A549 treated with AZD9567 at 1 μM for 4 hours (cell line): ENCODE measurements around the gene DMKN. TPM values are rescaled to one million over a fixed set of nuclear protein-coding genes. Genes with fewer than 3 reads are reported as not detected.

Source experiments
- total RNA-seq: library from RNA; stranded (reverse); fragments of 200-300 nt; extraction: Qiagen RNA extraction; gene quantifications from 5 replicates; pipeline ENCODE4 v1.2.3, GENCODE V29; 2022; ENCODE audit not compliant: insufficient read depth

The DMKN gene, protein sequence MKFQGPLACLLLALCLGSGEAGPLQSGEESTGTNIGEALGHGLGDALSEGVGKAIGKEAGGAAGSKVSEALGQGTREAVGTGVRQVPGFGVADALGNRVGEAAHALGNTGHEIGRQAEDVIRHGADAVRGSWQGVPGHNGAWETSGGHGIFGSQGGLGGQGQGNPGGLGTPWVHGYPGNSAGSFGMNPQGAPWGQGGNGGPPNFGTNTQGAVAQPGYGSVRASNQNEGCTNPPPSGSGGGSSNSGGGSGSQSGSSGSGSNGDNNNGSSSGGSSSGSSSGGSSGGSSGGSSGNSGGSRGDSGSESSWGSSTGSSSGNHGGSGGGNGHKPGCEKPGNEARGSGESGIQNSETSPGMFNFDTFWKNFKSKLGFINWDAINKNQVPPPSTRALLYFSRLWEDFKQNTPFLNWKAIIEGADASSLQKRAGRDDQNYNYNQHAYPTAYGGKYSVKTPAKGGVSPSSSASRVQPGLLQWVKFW
- 32.2 to 38.6 TPM (median 34.4 TPM) in 5 replicates for total RNA-seq

DNA sequence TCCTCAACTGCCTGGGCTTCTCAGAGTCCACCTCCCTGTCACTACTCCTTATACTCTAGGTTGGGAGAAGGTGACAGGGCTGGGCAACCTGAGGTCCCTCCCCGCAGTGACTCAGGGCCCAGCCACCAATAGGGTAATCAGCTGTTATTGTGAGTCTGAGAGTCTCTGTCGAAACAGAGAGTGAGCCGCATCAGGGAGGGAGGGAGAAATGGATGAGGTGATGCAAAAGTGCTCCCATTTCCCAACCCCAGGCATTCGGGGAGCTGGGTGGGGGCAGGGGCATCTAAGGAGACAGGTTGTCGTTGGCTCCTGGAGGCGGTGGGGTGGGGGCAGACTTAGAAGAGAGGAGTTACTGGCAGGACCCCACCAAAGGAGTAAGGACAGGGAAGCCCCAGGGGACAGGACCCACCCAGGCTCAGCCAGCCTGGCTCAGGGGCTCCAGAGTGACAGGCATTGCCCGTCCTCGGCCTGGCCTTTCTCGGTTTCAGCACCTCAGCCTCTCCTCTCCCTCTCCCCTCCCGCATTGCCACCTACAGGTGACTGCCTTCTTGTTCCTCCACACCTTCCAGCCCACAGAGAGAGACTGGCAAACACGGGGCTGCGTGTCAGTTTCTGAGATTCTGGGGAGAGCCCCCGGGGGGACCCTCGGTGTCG, at the start of gene DMKN:
DMKN (minus strand) TSS at position 22 of the 654 bp plus-strand sequence. CDS start 174 bp downstream, outside the sequence.

DNA sequence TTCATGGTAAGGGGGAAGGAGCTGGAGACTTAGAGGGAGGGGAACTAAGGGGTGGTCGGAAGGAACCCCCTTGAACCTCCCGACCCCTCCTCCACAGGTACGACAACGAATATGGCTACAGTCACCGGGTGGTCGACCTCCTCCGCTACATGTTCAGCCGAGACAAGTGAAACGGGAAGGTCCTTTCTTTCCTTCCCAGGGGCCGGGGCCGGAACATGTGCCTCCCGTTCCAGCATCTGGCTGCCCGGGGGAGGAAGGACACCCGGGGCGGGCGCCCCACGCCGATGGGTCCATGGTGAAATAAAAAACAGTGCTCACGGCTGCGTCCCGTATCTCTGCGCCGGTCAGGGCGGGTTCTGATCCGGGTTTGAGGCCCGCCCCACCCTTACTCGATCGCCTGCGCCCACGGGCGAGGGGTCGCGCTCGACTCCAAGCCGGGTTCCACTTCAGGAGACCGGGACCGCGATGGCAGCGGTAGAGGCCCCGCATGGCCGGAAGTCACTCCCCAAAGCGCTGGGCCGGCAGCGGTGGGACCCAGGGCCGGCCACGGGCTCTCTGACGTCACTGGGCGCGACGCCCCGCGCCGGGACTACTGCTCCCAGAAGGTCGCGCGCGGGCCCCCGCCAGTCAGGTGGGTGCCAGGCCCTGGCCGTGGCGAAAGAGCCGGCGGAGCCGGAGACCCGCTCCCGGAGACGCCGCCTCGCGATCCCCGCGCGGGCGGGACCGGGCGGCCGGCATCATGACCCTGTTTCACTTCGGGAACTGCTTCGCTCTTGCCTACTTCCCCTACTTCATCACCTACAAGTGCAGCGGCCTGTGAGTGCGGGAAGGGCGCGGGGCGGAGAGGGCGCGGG, 31.8 kb upstream of the DMKN start, which contains the start of gene TMEM147:
TMEM147 (plus strand) TSS at position 626 of the 854 bp plus-strand sequence; CDS start at position 740, 114 bp downstream.

DNA sequence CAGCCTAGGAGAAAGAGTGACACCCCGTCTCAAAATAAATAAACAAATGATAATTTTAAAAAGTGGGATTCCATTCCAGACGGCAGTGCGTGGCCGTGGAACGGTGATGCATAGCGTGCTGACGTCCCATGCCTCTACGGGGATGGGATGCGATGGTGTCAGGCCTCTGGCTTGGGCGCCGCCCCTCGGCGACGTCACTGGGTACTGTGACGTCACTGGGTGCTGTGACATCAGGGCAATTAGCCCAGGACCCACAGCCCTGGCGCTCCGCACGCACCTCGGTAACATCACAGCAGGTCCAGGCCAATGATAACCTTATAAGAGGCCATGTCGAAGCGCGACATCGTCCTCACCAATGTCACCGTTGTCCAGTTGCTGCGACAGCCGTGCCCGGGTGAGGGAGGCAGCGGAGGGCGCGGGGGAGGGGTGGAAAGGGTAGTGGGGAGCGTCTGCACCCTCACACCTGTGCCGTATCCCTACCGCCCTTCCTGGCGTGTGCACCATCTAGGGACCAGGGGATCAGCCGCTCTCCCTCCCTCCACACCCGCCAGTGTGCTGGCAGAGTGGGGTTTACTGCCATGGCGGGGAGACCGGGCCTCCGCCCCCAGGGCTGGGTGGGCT, 19.9 kb upstream of the DMKN start, which contains the start of gene GAPDHS:
GAPDHS (plus strand) TSS at position 256 of the 621 bp plus-strand sequence; CDS start at position 328, 72 bp downstream.

DNA sequence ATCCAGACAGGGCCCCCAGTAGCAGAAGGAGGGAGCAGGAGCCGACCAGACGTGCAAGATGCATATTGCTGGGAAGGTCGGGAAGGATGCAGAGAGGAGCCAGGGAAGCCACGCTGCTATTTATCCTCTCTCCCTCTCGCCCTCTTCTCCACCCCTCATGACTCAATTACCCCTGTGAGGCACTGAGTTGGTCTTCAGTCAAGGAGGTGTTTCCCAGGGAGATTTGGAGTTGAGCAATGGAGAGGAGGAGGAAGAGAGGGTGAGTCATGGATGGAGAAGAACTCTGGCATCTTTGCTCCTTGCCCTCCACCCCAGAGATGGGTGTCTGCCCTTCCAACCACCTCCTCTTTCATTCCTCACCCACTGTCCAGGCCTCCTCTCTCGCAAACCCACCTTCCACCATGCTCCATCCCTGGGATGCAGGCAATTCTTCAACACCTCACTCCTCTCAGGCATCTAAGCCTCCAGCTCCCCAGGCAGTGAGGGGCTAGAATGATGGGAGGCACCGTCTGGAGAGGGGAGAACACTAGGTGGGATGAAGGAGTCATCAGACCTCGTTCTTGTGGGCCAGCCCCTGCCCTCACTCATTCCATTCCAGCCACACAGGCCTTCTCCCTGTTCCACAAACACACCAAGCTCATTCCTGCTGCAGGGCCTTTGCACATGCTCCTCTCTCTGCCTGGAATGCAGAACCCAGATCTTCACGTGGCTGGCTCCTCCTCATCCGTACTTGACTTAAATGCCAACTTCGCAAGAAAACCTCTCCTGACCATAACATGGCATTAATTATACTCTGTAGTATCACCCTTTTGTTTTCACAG, 15.0 kb upstream of the DMKN start, which contains the start of gene SBSN:
SBSN (minus strand) TSS at position 94 of the 821 bp plus-strand sequence; CDS start at position 64, 30 bp downstream.

DNA sequence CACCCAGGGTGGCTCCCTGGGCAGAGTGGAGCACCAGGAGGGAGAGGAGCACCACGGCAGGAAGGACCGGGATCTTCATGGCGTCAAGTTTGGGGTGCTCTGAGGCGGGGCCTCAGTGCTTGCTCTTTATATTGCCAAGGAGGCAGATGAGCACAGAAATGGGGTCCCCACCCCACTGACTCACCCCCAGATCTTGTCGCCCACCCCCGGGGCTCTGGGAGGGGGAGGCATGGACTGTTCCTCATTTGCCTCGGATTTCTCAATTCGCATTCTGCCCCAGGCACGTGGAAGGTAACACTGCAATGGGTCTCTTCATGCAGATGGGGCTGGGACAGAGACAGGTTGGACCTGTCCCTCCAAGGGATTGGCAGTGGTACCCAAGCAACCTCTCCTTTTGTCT, 23.1 kb downstream of the DMKN start, which contains the start of gene KRTDAP:
KRTDAP (minus strand) TSS at position 101 of the 400 bp plus-strand sequence; CDS start at position 79, 22 bp downstream.

DNA sequence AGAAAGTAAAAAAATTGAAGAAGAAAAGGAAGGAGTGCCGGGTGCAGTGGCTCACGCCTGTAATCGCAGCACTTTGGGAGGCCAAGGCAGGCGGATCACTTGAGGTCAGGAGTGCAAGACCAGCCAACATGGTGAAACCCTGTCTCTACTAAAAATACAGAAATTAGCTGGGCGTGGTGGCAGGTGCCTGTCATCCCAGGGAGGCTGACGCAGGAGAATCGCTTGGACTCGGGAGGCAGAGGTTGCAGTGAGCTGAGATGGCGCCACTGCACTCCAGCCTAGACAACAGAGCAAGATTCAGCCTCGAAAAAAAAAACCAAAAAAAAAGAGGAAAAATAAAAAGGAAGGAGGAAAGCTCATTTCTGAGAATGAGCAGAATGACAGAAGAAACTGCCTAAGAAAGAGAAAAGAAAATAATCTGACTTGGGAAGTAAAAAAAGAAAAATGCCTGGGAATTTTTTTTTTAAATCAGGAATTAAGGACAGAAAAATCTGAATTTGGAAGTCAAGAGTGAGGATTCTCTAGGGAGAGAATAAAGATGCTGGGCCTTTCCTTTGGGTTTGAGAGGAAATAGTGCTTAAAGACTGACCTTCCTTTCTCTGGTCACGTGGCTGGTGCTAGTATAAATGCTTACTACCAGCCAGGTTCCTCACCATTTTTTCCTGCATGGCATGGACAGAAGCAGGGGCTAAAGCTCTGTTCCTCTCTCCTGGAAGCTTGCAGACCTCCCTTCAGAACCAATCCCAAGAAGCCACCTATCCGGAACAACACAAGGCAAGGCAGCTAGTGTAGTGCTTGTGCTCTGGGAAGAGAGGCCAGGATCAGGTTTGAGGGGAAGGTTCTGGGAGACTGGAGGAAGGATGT, 65.6 kb downstream of the DMKN start, which contains the start of gene FFAR2:
FFAR2 (plus strand) TSS at position 652 of the 864 bp plus-strand sequence. CDS start 1,458 bp downstream, outside the sequence.

Other genes with a start within 250 kb of the DMKN start
- 127 to 152 TPM (median 146 TPM) in 5 replicates for gene USF2, start 244.7 kb downstream of the DMKN start, total RNA-seq
- 0.06 to 0.27 TPM (median 0.12 TPM) in 4 of 5 replicates, not detected in the other for gene HAMP, start 231.1 kb downstream of the DMKN start, total RNA-seq
- gene MAG, start 221.5 kb downstream of the DMKN start, total RNA-seq, result 0.09 to 0.13 TPM in 2 of 5 replicates, not detected in the others
- gene CD22, start 184.5 kb downstream of the DMKN start, total RNA-seq, result 0.65 to 1.4 TPM (median 0.98 TPM) in 4 of 5 replicates, not detected in the other
- gene FFAR1, start 165.7 kb downstream of the DMKN start, total RNA-seq, result 0.05 TPM in 1 of 5 replicates, not detected in the others
- gene FFAR3, start 155.2 kb downstream of the DMKN start, total RNA-seq, result 0.07 TPM in 1 of 5 replicates, not detected in the others
- gene GPR42, start 142.6 kb downstream of the DMKN start, total RNA-seq, result not detected in 5 replicates
- gene FFAR2, start 65.4 kb downstream of the DMKN start, total RNA-seq, result 0.14 TPM in 1 of 5 replicates, not detected in the others
- gene KRTDAP, start 23.2 kb downstream of the DMKN start, total RNA-seq, result not detected in 5 replicates
- 1.9 to 3.2 TPM (median 2.6 TPM) in 5 replicates for gene SBSN, start 14.7 kb upstream of the DMKN start, total RNA-seq
- 0.10 to 0.15 TPM in 2 of 5 replicates, not detected in the others for gene GAPDHS, start 19.8 kb upstream of the DMKN start, total RNA-seq
- 340 to 440 TPM (median 431 TPM) in 5 replicates for gene TMEM147, start 32.0 kb upstream of the DMKN start, total RNA-seq
- 0.07 to 0.08 TPM in 2 of 5 replicates, not detected in the others for gene ATP4A, start 50.0 kb upstream of the DMKN start, total RNA-seq
- not detected in 5 replicates for gene PMIS2, start 72.5 kb upstream of the DMKN start, total RNA-seq
- gene HAUS5, start 99.1 kb upstream of the DMKN start, total RNA-seq, result 7.1 to 16.9 TPM (median 15.8 TPM) in 5 replicates
- gene RBM42, start 115.4 kb upstream of the DMKN start, total RNA-seq, result 134 to 209 TPM (median 196 TPM) in 5 replicates
- gene ETV2, start 128.1 kb upstream of the DMKN start, total RNA-seq, result 1.8 to 3.6 TPM (median 2.4 TPM) in 4 of 5 replicates, not detected in the other
- gene COX6B1, start 134.7 kb upstream of the DMKN start, total RNA-seq, result 1,345 to 2,265 TPM (median 1,386 TPM) in 5 replicates
- gene UPK1A, start 152.9 kb upstream of the DMKN start, total RNA-seq, result 0.75 to 1.1 TPM (median 0.86 TPM) in 4 of 5 replicates, not detected in the other
- not detected in 5 replicates for gene ZBTB32, start 190.9 kb upstream of the DMKN start, total RNA-seq
- gene KMT2B, start 204.4 kb upstream of the DMKN start, total RNA-seq, result 56.0 to 66.5 TPM (median 61.9 TPM) in 5 replicates
- gene IGFLR1, start 228.8 kb upstream of the DMKN start, total RNA-seq, result 12.6 to 17.0 TPM (median 12.9 TPM) in 5 replicates
- gene U2AF1L4, start 231.8 kb upstream of the DMKN start, total RNA-seq, result 14.5 to 26.3 TPM (median 25.6 TPM) in 5 replicates
- 259 to 313 TPM (median 277 TPM) in 5 replicates for gene PSENEN, start 232.0 kb upstream of the DMKN start, total RNA-seq
- 22.9 to 57.3 TPM (median 27.5 TPM) in 5 replicates for gene LIN37, start 234.9 kb upstream of the DMKN start, total RNA-seq
- 0.28 to 0.42 TPM (median 0.36 TPM) in 4 of 5 replicates, not detected in the other for gene HSPB6, start 243.4 kb upstream of the DMKN start, total RNA-seq
- 23.3 to 34.4 TPM (median 28.2 TPM) in 5 replicates for gene PROSER3, start 244.5 kb upstream of the DMKN start, total RNA-seq